Urinary bladder (tissue), 4 donors: ENCODE results near the gene PPP1R18. TPM values are rescaled to one million over a fixed set of nuclear protein-coding genes. Genes with fewer than 3 reads are reported as not detected.
"Not testable (repeated sequence)": the region's sequence is repeated elsewhere in the genome, so short reads cannot be mapped to it uniquely, and the experiment has no call there.

Experiments
- DNase-seq: peaks from one replicate; pipeline ENCODE4 v3.0.0-alpha.2; 2015; ENCODE audit errors: extremely low spot score
- H3K27ac ChIP-seq: one replicate; pipeline ENCODE4 v1.5.1; 2013; ENCODE audit warnings: low read depth, mild to moderate bottlenecking, moderate library complexity
- H3K36me3 ChIP-seq: one replicate; pipeline ENCODE4 v1.6.1; 2013; ENCODE audit warnings: mild to moderate bottlenecking, moderate library complexity; ENCODE audit not compliant: insufficient read depth
- H3K4me1 ChIP-seq: one replicate; pipeline ENCODE4 v1.6.1; 2013; ENCODE audit warnings: mild to moderate bottlenecking, moderate library complexity; ENCODE audit not compliant: insufficient read depth
- H3K4me3 ChIP-seq: one replicate; pipeline ENCODE4 v1.5.1; 2013; ENCODE audit warnings: low read depth, low read length
- WGBS: extraction: QIAGEN DNeasy Blood & Tissue Kit; methylation state at CpG from one replicate; pipeline ENCODE4 v1.1.7; 2013; 5-methylcytosine and 5-hydroxymethylcytosine counted together
- polyA plus RNA-seq: library from polyadenylated mRNA; stranded (reverse); fragments of 200-250 nt; gene quantifications from one replicate; pipeline ENCODE4 v1.2.3, GENCODE V29; 2013
- total RNA-seq: library from RNA; depleted of rRNA; stranded (reverse); fragments of >200 nt; gene quantifications from one replicate; pipeline ENCODE4 v1.2.3, GENCODE V29; 2014
- donor health status: healthy with polysubstance abuse.
- donor health status: healthy.

The PPP1R18 gene
- total RNA-seq (32.7 TPM), polyA plus RNA-seq (81.9 TPM)

GRCh38 chr6:30686009-30686907 is at the start of gene PPP1R18:
PPP1R18 (minus strand) TSS chr6:30686645; CDS start chr6:30686018, 627 bp downstream.
- Histone ChIP-seq H3K4me3 (peak within 1 kb of the TSS; percentile 67), H3K36me3 (no peaks in the 10 kb centered on the region), H3K27ac (peak within 1 kb of the TSS; percentile 98), H3K4me1 (no peaks in the 10 kb centered on the region)
- DNase-seq: no peak
- under 1% methylated on average over 41 of the region's 41 CpGs for WGBS

GRCh38 chr6:30735668-30736314 is 49.3 kb upstream of the PPP1R18 start:
- 92% methylated on average over 8 of the region's 8 CpGs for WGBS
- H3K4me1 ChIP-seq: no peaks in the 10 kb centered on the region
- no peak overlapping the region for H3K4me3 ChIP-seq
- H3K27ac ChIP-seq: no peak overlapping the region
- no peaks in the 10 kb centered on the region for H3K36me3 ChIP-seq
- DNase-seq: no peak

- Histone ChIP-seq H3K27ac (no peak overlapping the region), H3K36me3 (no peaks in the 10 kb centered on the region), H3K4me3 (no peak overlapping the region), H3K4me1 (no peaks in the 10 kb centered on the region)
- 92% methylated on average over 12 of the region's 12 CpGs for WGBS
- DNase-seq: no peak
Observed at GRCh38 chr6:30732237-30732943, 45.9 kb upstream of the PPP1R18 start.

GRCh38 chr6:30730601-30731435 is 44.4 kb upstream of the PPP1R18 start:
- Histone ChIP-seq H3K36me3 (no peaks in the 10 kb centered on the region), H3K4me3 (no peak overlapping the region), H3K4me1 (no peaks in the 10 kb centered on the region), H3K27ac (peak overlapping the region; percentile 54)
- 45% methylated on average over 30 of the region's 30 CpGs for WGBS
- DNase-seq: no peak

GRCh38 chr6:30727920-30728553 is 41.6 kb upstream of the PPP1R18 start:
- DNase-seq: no peak
- no peak overlapping the region for H3K4me3 ChIP-seq
- no peaks in the 10 kb centered on the region for H3K36me3 ChIP-seq
- 55% methylated on average over 7 of the region's 7 CpGs for WGBS
- peak overlapping the region; percentile 33 for H3K27ac ChIP-seq
- H3K4me1 ChIP-seq: no peaks in the 10 kb centered on the region

GRCh38 chr6:30726506-30727413 is 40.3 kb upstream of the PPP1R18 start:
- Histone ChIP-seq H3K36me3 (no peaks in the 10 kb centered on the region), H3K4me1 (no peaks in the 10 kb centered on the region), H3K27ac (no peak overlapping the region), H3K4me3 (no peak overlapping the region)
- 82% methylated on average over 11 of the region's 11 CpGs for WGBS
- DNase-seq: no peak

GRCh38 chr6:30725713-30726505 is 39.5 kb upstream of the PPP1R18 start:
- H3K27ac ChIP-seq: no peak overlapping the region
- no peaks in the 10 kb centered on the region for H3K4me1 ChIP-seq
- H3K36me3 ChIP-seq: no peaks in the 10 kb centered on the region
- DNase-seq: no peak
- H3K4me3 ChIP-seq: no peak overlapping the region
- WGBS: 49% methylated on average over 3 of the region's 3 CpGs

- 29% methylated on average over 6 of the region's 6 CpGs for WGBS
- Histone ChIP-seq H3K4me3 (no peak overlapping the region), H3K36me3 (no peaks in the 10 kb centered on the region), H3K4me1 (no peaks in the 10 kb centered on the region), H3K27ac (peak overlapping the region; percentile 48)
- DNase-seq: no peak
Observed at GRCh38 chr6:30724906-30725667, 38.6 kb upstream of the PPP1R18 start.

GRCh38 chr6:30723843-30724741 is 37.6 kb upstream of the PPP1R18 start:
- H3K36me3 ChIP-seq, H3K4me3 ChIP-seq, DNase-seq, H3K27ac ChIP-seq, H3K4me1 ChIP-seq: not testable (repeated sequence)
- 52% methylated on average over 29 of the region's 29 CpGs for WGBS

GRCh38 chr6:30723159-30723842 is 36.9 kb upstream of the PPP1R18 start:
- H3K36me3 ChIP-seq, H3K4me3 ChIP-seq, H3K4me1 ChIP-seq, H3K27ac ChIP-seq, DNase-seq: not testable (repeated sequence)
- 51% methylated on average over 16 of the region's 16 CpGs for whole genome bisulfite sequencing
